B cell (primary cell): Measurements from ENCODE around the gene CFAP251. TPM values are rescaled to one million over a fixed set of nuclear protein-coding genes. Genes with fewer than 3 reads are reported as not detected.

Experiments used
- ATAC-seq: fragments of 200-7000 bp; cut with Tn5 transposase; one replicate; pipeline ENCODE4 v1.10.0; 2021; ENCODE audit warnings: low read depth, mild to moderate bottlenecking, moderate number of reproducible peaks, moderate library complexity
- CTCF ChIA-PET: fragments of 350-600 bp; sonication (Branson Sonifier 250); formaldehyde crosslinking; loops from one replicate; lab custom pipeline; 2021; ENCODE audit warnings: antibody characterized with exemption, inconsistent platforms; lab: Charles Lee
- POLR2A ChIA-PET: fragments of 350-600 bp; sonication (Branson Sonifier 250); formaldehyde crosslinking; loops from one replicate; lab custom pipeline; 2021; ENCODE audit warnings: antibody characterized with exemption; lab: Charles Lee
- DNase-seq: peaks from one replicate; pipeline ENCODE4 v3.0.0; 2013
- H2AFZ ChIP-seq: 2 replicates; pipeline ENCODE4 v1.6.1; 2012; ENCODE audit warnings: mild to moderate bottlenecking, low read depth, low read length; ENCODE audit not compliant: insufficient read depth, poor library complexity, severe bottlenecking
- H3K27ac ChIP-seq, 2 donors: 1 replicate in 1 of 2; 2 replicates in 1 of 2; pipeline ENCODE4 v1.5.1; 2012 to 2013; ENCODE audit warnings: low read length in 2 of 2, mild to moderate bottlenecking in 2 of 2, moderate library complexity in 1 of 2
- H3K27me3 ChIP-seq, 4 experiments: fragments of 200-600 bp in 1 of 4; sonication (generic) in 1 of 4; replicated peaks in 1 of 4; 1 replicate in 2 of 4; 2 replicates in 2 of 4; pipeline versions ENCODE4 v1.6.1 to v1.7.0; 2013 to 2016; ENCODE audit warnings: low read length in 3 of 4, mild to moderate bottlenecking in 2 of 4, mixed read lengths in 1 of 4, moderate library complexity in 1 of 4; ENCODE audit not compliant: insufficient read depth in 4 of 4, control insufficient read depth in 3 of 4; ENCODE audit errors: control extremely low read depth in 1 of 4
- H3K36me3 ChIP-seq, 2 experiments: replicated peaks in 1 of 2; 1 replicate in 1 of 2; 2 replicates in 1 of 2; pipeline versions ENCODE4 v1.6.1 to v1.7.1; 2013; ENCODE audit warnings: low read length in 1 of 2; ENCODE audit not compliant: insufficient read depth in 2 of 2, control insufficient read depth in 1 of 2; ENCODE audit errors: control extremely low read depth in 1 of 2, extremely low read depth in 1 of 2
- H3K4me1 ChIP-seq, 2 donors: fragments of 200-600 bp in 1 of 2; sonication (generic) in 1 of 2; 1 replicate in 1 of 2; 2 replicates in 1 of 2; pipeline versions ENCODE4 v1.5.1 to v1.6.1; 2013 to 2017; ENCODE audit warnings: low read length in 2 of 2; ENCODE audit not compliant: control insufficient read depth in 2 of 2, insufficient read depth in 2 of 2
- H3K4me2 ChIP-seq: replicated peaks from 2 replicates; pipeline ENCODE3; 2012; ENCODE audit warnings: mild to moderate bottlenecking, low read depth, low read length; ENCODE audit not compliant: poor library complexity, severe bottlenecking
- H3K4me3 ChIP-seq, 5 experiments: fragments of 200-600 bp in 1 of 5; sonication (generic) in 1 of 5; 1 replicate in 3 of 5; 2 replicates in 2 of 5; pipeline versions ENCODE4 v1.5.1 to v1.7.0; 2011 to 2016; ENCODE audit warnings: low read length in 4 of 5, mild to moderate bottlenecking in 4 of 5, low read depth in 2 of 5, control low read depth in 1 of 5, moderate library complexity in 1 of 5; ENCODE audit not compliant: insufficient read depth in 1 of 5; ENCODE audit errors: control extremely low read depth in 1 of 5, extremely low read depth in 1 of 5
- H3K79me2 ChIP-seq: fragments of 200-600 bp; sonication (generic); one replicate; pipeline ENCODE4 v1.6.0; 2016; ENCODE audit warnings: low read length; ENCODE audit not compliant: control insufficient read depth, insufficient read depth
- H3K9ac ChIP-seq: fragments of 200-600 bp; sonication (generic); 2 replicates; pipeline ENCODE4 v1.6.1; 2017; ENCODE audit warnings: mild to moderate bottlenecking, low read length, moderate library complexity
- H3K9me3 ChIP-seq, 3 donors: one replicate each; pipeline versions ENCODE4 v1.6.1 to v1.7.1; 2013; ENCODE audit warnings: low read length in 2 of 3; ENCODE audit not compliant: control insufficient read depth in 2 of 3, insufficient read depth in 1 of 3; ENCODE audit errors: control extremely low read depth in 1 of 3
- H4K20me1 ChIP-seq: 2 replicates; pipeline ENCODE4 v1.6.0; 2012; ENCODE audit warnings: mild to moderate bottlenecking, low read length; ENCODE audit not compliant: insufficient read depth, control insufficient read depth, poor library complexity, severe bottlenecking
- H3K27ac Mint-ChIP-seq: one replicate; pipeline ENCODE4 v1.8.0; 2021; ENCODE audit warnings: mixed read lengths
- H3K27me3 Mint-ChIP-seq: one replicate; pipeline ENCODE4 v1.8.0; 2021; ENCODE audit warnings: mixed read lengths
- H3K4me1 Mint-ChIP-seq: one replicate; pipeline ENCODE4 v1.8.0; 2021; ENCODE audit warnings: mixed read lengths
- H3K4me3 Mint-ChIP-seq: one replicate; pipeline ENCODE4 v1.8.0; 2021; ENCODE audit warnings: mixed read lengths
- H3K9me3 Mint-ChIP-seq: one replicate; pipeline ENCODE4 v1.8.0; 2022; ENCODE audit warnings: mixed read lengths; ENCODE audit not compliant: insufficient read depth
- EZH2 ChIP-seq: IDR thresholded peaks from 2 replicates; pipeline ENCODE4 v1.6.1; 2012; ENCODE audit warnings: borderline replicate concordance, low read depth, mild to moderate bottlenecking, moderate library complexity, low read length; ENCODE audit not compliant: insufficient read depth, poor library complexity, severe bottlenecking
- WGBS: methylation state at CpG from one replicate; pipeline ENCODE4 v1.1.5; 2013; ENCODE audit warnings: missing lambda C conversion rate; ENCODE audit not compliant: insufficient coverage; 5-methylcytosine and 5-hydroxymethylcytosine counted together
- intact Hi-C: fragments of 100-400 bp; cut with micrococcal nuclease; formaldehyde crosslinking; loops from one replicate; pipeline ENCODE4 v1.10.0; 2022
- polyA plus RNA-seq: library from polyadenylated mRNA; depleted of rRNA; stranded (reverse); fragments of >200 nt; gene quantifications from 2 replicates; pipeline ENCODE4 v1.2.3, GENCODE V29; 2012
- total RNA-seq, 2 donors: library from RNA; stranded (reverse); fragments of 120-200 nt in 1 of 2; gene quantifications; 1 replicate in 1 of 2; 2 replicates in 1 of 2; pipeline versions ENCODE4 v1.2.3 to v1.2.4, GENCODE V29; 2013 to 2022
- TF ChIP-seq, protein P1 (sequence below): fragments of 200-600 bp; IDR thresholded peaks from one replicate; pipeline ENCODE4 v1.8.0; 2022; ENCODE audit warnings: antibody characterized with exemption, mild to moderate bottlenecking

Gene CFAP251
- total and polyA plus RNA-seq, 2 donors (not counting 1 experiment from before 2014, with no cell fraction given) = 0.22 to 1.6 TPM

DNA sequence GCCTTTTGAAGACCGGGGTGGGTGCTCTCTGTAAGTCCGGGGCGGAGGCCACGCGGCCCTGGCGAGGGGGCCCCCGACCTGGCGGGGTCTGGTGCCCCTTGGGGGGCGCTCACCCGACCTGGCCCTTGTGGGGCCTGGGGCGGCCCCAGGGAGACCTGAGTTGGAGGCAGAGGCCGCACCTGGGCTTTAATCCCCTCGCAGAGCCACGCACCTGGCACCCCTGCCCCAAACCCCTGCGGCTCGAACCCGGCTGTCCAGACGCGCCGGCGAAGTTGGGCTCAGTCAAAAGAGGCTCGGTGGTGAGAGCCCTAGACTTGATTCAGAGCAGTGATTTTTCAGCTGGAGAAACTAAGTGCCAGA lies 267 bp downstream of the CFAP251 start:
- H3K4me2 ChIP-seq = peak overlapping the region; percentile 93
- CTCF ChIA-PET = interaction anchor here (0.6 to 4.3 kb wide), 38 partner anchors 8 to 786 kb away, joined by 3 to 55 read pairs (median 4); partner anchors contain the start of genes BCL7A, DIABLO and P2RX7
- peak overlapping the region; percentile 92 for H3K4me3 Mint-ChIP-seq

DNA sequence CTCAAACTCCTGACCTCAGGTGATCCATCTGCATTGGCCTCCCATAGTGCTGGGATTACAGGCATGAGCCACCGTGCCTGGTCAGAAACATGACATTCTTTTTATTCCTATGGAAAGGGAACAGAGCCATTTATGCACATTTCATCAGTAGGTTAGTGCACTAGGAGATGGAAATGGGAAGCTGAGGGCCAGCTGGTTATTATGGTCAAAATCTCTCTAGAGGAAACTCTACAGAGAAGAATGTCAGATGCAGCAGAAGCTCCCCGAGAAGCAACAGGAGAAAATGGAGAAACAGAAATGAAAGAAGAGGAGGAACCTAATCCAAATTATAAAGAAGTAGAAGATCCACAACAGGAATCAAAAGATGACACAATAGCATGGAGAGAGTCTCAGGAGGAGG lies 2.7 kb downstream of the CFAP251 start:
- ATAC-seq (no peak), DNase-seq (no peak)
- no peaks in the 10 kb centered on the region for H4K20me1 ChIP-seq
- no peak overlapping the region for H3K27ac ChIP-seq
- no peak overlapping the region for H3K9ac ChIP-seq
- ChIA-PET POLR2A (no interaction called here), CTCF (no interaction called here)
- WGBS = no CpG with 5 or more reads among the region's 2 CpGs
- H3K9me3 Mint-ChIP-seq = no peaks in the 10 kb centered on the region
- peaks cover 2% of the 10 kb centered on the region for H3K79me2 ChIP-seq
- H3K4me3 ChIP-seq = no peak overlapping the region
- peaks cover 11% of the 10 kb centered on the region for H3K4me1 Mint-ChIP-seq
- no peaks in the 10 kb centered on the region for H3K9me3 ChIP-seq
- peaks cover 8 to 11% of the 10 kb centered on the region in 2 donors for H3K4me1 ChIP-seq
- intact Hi-C loops = no loop called here
- H3K36me3 ChIP-seq = peaks cover 0 to 6% of the 10 kb centered on the region in 2 experiments
- no peak overlapping the region for H3K27ac Mint-ChIP-seq
- no peak for TF ChIP-seq EZH2
- TF ChIP-seq, protein P1, sequence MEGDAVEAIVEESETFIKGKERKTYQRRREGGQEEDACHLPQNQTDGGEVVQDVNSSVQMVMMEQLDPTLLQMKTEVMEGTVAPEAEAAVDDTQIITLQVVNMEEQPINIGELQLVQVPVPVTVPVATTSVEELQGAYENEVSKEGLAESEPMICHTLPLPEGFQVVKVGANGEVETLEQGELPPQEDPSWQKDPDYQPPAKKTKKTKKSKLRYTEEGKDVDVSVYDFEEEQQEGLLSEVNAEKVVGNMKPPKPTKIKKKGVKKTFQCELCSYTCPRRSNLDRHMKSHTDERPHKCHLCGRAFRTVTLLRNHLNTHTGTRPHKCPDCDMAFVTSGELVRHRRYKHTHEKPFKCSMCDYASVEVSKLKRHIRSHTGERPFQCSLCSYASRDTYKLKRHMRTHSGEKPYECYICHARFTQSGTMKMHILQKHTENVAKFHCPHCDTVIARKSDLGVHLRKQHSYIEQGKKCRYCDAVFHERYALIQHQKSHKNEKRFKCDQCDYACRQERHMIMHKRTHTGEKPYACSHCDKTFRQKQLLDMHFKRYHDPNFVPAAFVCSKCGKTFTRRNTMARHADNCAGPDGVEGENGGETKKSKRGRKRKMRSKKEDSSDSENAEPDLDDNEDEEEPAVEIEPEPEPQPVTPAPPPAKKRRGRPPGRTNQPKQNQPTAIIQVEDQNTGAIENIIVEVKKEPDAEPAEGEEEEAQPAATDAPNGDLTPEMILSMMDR = no peak
- no peak overlapping the region for H3K4me2 ChIP-seq
- H2AFZ ChIP-seq = no peak overlapping the region
- H3K27me3 ChIP-seq = no peaks in the 10 kb centered on the region
- H3K4me3 Mint-ChIP-seq = no peak overlapping the region
- H3K27me3 Mint-ChIP-seq = no peaks in the 10 kb centered on the region

More for the DNA sequence above, 267 bp downstream of the CFAP251 start:
- Histone ChIP-seq H3K9ac (peak overlapping the region; percentile 62), H3K27ac (peak overlapping the region in 1 of 2 donors; percentile 77), H3K4me1 (peaks cover 8 to 11% of the 10 kb centered on the region in 2 donors), H3K79me2 (peaks cover 2% of the 10 kb centered on the region), H3K27me3 (no peaks in the 10 kb centered on the region), H2AFZ (peak overlapping the region; percentile 74), H4K20me1 (no peaks in the 10 kb centered on the region), H3K36me3 (peaks cover 3 to 13% of the 10 kb centered on the region in 2 experiments), H3K4me3 (peak overlapping the region in 4 of 5 experiments; percentile 15 to 64 (median 52)), H3K9me3 (no peaks in the 10 kb centered on the region)
- H3K27ac Mint-ChIP-seq = no peak overlapping the region
- ATAC-seq = peak; percentile 40
- H3K4me1 Mint-ChIP-seq = peaks cover 11% of the 10 kb centered on the region
- no peak for DNase-seq
- POLR2A ChIA-PET = interaction anchor here (0.9 to 1.7 kb wide), 6 partner anchors 87 to 113 kb away, joined by 3 to 6 read pairs (median 4); partner anchors contain the start of gene BCL7A
- H3K9me3 Mint-ChIP-seq = no peaks in the 10 kb centered on the region
- intact Hi-C loops = loop anchor here (1.0 to 2.0 kb wide), 7 partner anchors 30 to 273 kb away; partner anchors contain the start of gene PSMD9
- 23% methylated on average over 20 of the region's 22 CpGs for WGBS
- H3K27me3 Mint-ChIP-seq = no peaks in the 10 kb centered on the region
- TF ChIP-seq EZH2 = no peak
- TF ChIP-seq, protein P1 = no peak
